Stomach smooth muscle (tissue), 2 donors: ENCODE results near the gene TOX3.

ENCODE experiments used
- H3K27ac ChIP-seq: one replicate; pipeline ENCODE4 v1.7.0; 2013; ENCODE audit warnings: mild to moderate bottlenecking, low read length, inconsistent platforms
- H3K27me3 ChIP-seq, 2 donors: one replicate each; pipeline ENCODE4 v1.7.0; 2013; ENCODE audit warnings: low read length in 2 of 2; ENCODE audit not compliant: insufficient read depth in 2 of 2, control insufficient read depth in 1 of 2
- H3K36me3 ChIP-seq, 2 donors: one replicate each; pipeline ENCODE4 v1.7.0; 2013; ENCODE audit warnings: low read length in 2 of 2; ENCODE audit not compliant: control insufficient read depth in 2 of 2, insufficient read depth in 2 of 2
- H3K4me1 ChIP-seq: one replicate; pipeline ENCODE4 v1.7.0; 2013; ENCODE audit warnings: low read length; ENCODE audit not compliant: control insufficient read depth, insufficient read depth
- H3K4me3 ChIP-seq, 2 donors: one replicate each; pipeline ENCODE4 v1.7.0; 2013; ENCODE audit warnings: low read length in 2 of 2
- H3K9ac ChIP-seq, 2 donors: one replicate each; pipeline ENCODE4 v1.7.0; 2013; ENCODE audit warnings: low read length in 2 of 2, mild to moderate bottlenecking in 1 of 2
- H3K9me3 ChIP-seq, 2 donors: one replicate each; pipeline ENCODE4 v1.7.0; 2013; ENCODE audit warnings: low read length in 2 of 2; ENCODE audit not compliant: control insufficient read depth in 2 of 2
- donor health status: healthy.
- donor health status: Pancreatic carcinoma.

Gene TOX3

GRCh38 chr16:52563767-52564611 is 17.0 kb upstream of the TOX3 start:
- peaks cover 0 to 4% of the 10 kb centered on the region in 2 donors for H3K27me3 ChIP-seq
- no peaks in the 10 kb centered on the region for H3K36me3 ChIP-seq
- peaks cover 0 to 2% of the 10 kb centered on the region in 2 donors for H3K9me3 ChIP-seq
- H3K27ac ChIP-seq, result no peak overlapping the region
- H3K9ac ChIP-seq, result no peak overlapping the region
- no peaks in the 10 kb centered on the region for H3K4me1 ChIP-seq
- H3K4me3 ChIP-seq, result no peak overlapping the region

- H3K27ac ChIP-seq, result no peak overlapping the region
- no peaks in the 10 kb centered on the region for H3K4me1 ChIP-seq
- peaks cover 0 to 2% of the 10 kb centered on the region in 2 donors for H3K9me3 ChIP-seq
- peaks cover 0 to 4% of the 10 kb centered on the region in 2 donors for H3K27me3 ChIP-seq
- no peak overlapping the region for H3K9ac ChIP-seq
- no peak overlapping the region for H3K4me3 ChIP-seq
- H3K36me3 ChIP-seq, result no peaks in the 10 kb centered on the region
Measured at GRCh38 chr16:52562770-52563169, 15.8 kb upstream of the TOX3 start.

GRCh38 chr16:52561910-52562741 is 15.2 kb upstream of the TOX3 start:
- Histone ChIP-seq H3K9ac (no peak overlapping the region), H3K36me3 (no peaks in the 10 kb centered on the region), H3K9me3 (peaks cover 0 to 2% of the 10 kb centered on the region in 2 donors), H3K27ac (no peak overlapping the region), H3K4me1 (no peaks in the 10 kb centered on the region), H3K27me3 (peaks cover 0 to 6% of the 10 kb centered on the region in 2 donors), H3K4me3 (no peak overlapping the region)

GRCh38 chr16:52558448-52558847 is 11.5 kb upstream of the TOX3 start:
- no peaks in the 10 kb centered on the region for H3K4me1 ChIP-seq
- H3K36me3 ChIP-seq, result no peaks in the 10 kb centered on the region
- H3K9ac ChIP-seq, result no peak overlapping the region
- H3K4me3 ChIP-seq, result no peak overlapping the region
- no peak overlapping the region for H3K27ac ChIP-seq
- peaks cover 0 to 3% of the 10 kb centered on the region in 2 donors for H3K9me3 ChIP-seq
- peaks cover 0 to 6% of the 10 kb centered on the region in 2 donors for H3K27me3 ChIP-seq

GRCh38 chr16:52557236-52557635 is 10.3 kb upstream of the TOX3 start:
- Histone ChIP-seq H3K4me3 (no peak overlapping the region), H3K36me3 (no peaks in the 10 kb centered on the region), H3K4me1 (no peaks in the 10 kb centered on the region), H3K27me3 (peaks cover 0 to 6% of the 10 kb centered on the region in 2 donors), H3K9me3 (peaks cover 0 to 3% of the 10 kb centered on the region in 2 donors), H3K9ac (no peak overlapping the region), H3K27ac (no peak overlapping the region)

- Histone ChIP-seq H3K9me3 (peaks cover 0 to 3% of the 10 kb centered on the region in 2 donors), H3K27me3 (peaks cover 0 to 3% of the 10 kb centered on the region in 2 donors), H3K36me3 (no peaks in the 10 kb centered on the region), H3K27ac (no peak overlapping the region), H3K4me1 (no peaks in the 10 kb centered on the region), H3K4me3 (no peak overlapping the region), H3K9ac (no peak overlapping the region)
Measured at GRCh38 chr16:52556083-52556482, 9.1 kb upstream of the TOX3 start.

- Histone ChIP-seq H3K4me1 (no peaks in the 10 kb centered on the region), H3K9ac (no peak overlapping the region), H3K9me3 (peaks cover 0 to 3% of the 10 kb centered on the region in 2 donors), H3K27me3 (peaks cover 0 to 3% of the 10 kb centered on the region in 2 donors), H3K27ac (no peak overlapping the region), H3K4me3 (no peak overlapping the region), H3K36me3 (no peaks in the 10 kb centered on the region)
Measured at GRCh38 chr16:52555572-52555971, 8.6 kb upstream of the TOX3 start.

GRCh38 chr16:52554334-52554733 is 7.4 kb upstream of the TOX3 start:
- peaks cover 0 to 3% of the 10 kb centered on the region in 2 donors for H3K9me3 ChIP-seq
- no peaks in the 10 kb centered on the region for H3K36me3 ChIP-seq
- peaks cover 0 to 5% of the 10 kb centered on the region in 2 donors for H3K27me3 ChIP-seq
- no peak overlapping the region for H3K9ac ChIP-seq
- H3K27ac ChIP-seq, result no peak overlapping the region
- no peaks in the 10 kb centered on the region for H3K4me1 ChIP-seq
- H3K4me3 ChIP-seq, result no peak overlapping the region

- H3K4me3 ChIP-seq, result no peak overlapping the region
- H3K27me3 ChIP-seq, result peaks cover 0 to 10% of the 10 kb centered on the region in 2 donors
- no peak overlapping the region for H3K27ac ChIP-seq
- H3K9ac ChIP-seq, result no peak overlapping the region
- H3K9me3 ChIP-seq, result peaks cover 0 to 3% of the 10 kb centered on the region in 2 donors
- no peaks in the 10 kb centered on the region for H3K36me3 ChIP-seq
- no peaks in the 10 kb centered on the region for H3K4me1 ChIP-seq
Measured at GRCh38 chr16:52553322-52553721, 6.4 kb upstream of the TOX3 start.

GRCh38 chr16:52552643-52553042 is 5.7 kb upstream of the TOX3 start:
- H3K27me3 ChIP-seq, result peaks cover 0 to 11% of the 10 kb centered on the region in 2 donors
- no peaks in the 10 kb centered on the region for H3K4me1 ChIP-seq
- H3K9me3 ChIP-seq, result peaks cover 0 to 3% of the 10 kb centered on the region in 2 donors
- no peak overlapping the region for H3K27ac ChIP-seq
- H3K4me3 ChIP-seq, result no peak overlapping the region
- H3K9ac ChIP-seq, result no peak overlapping the region
- no peaks in the 10 kb centered on the region for H3K36me3 ChIP-seq
